CD4-positive, CD25-positive, alpha-beta regulatory T cell (primary cell): ENCODE measurements around the gene MATCAP1. TPM values are rescaled to one million over a fixed set of nuclear protein-coding genes. Genes with fewer than 3 reads are reported as not detected.
A peak's percentile ranks its signal among the peaks of the same experiment; 100 is the strongest.

ENCODE experiments used
- ATAC-seq, 2 donors: fragments of 150-1000 bp; cut with Tn5 transposase; one replicate each; pipeline ENCODE4 v1.10.0; 2021; ENCODE audit warnings: low read depth in 2 of 2, moderate number of reproducible peaks in 2 of 2, moderate library complexity in 1 of 2
- DNase-seq, 3 donors: peaks; one replicate each; pipeline versions ENCODE4 v3.0.0 to v3.0.0-alpha.2; 2012 to 2022; ENCODE audit warnings: mixed read lengths in 1 of 3
- H3K27ac ChIP-seq: one replicate; pipeline ENCODE4 v1.7.0; 2013; ENCODE audit warnings: mild to moderate bottlenecking, low read length; ENCODE audit not compliant: insufficient read depth, poor library complexity, severe bottlenecking
- H3K27me3 ChIP-seq: one replicate; pipeline ENCODE4 v1.7.0; 2013; ENCODE audit warnings: low read length; ENCODE audit not compliant: control insufficient read depth, insufficient read depth
- H3K36me3 ChIP-seq: one replicate; pipeline ENCODE4 v1.7.0; 2013; ENCODE audit warnings: mild to moderate bottlenecking, low read length, moderate library complexity; ENCODE audit not compliant: control insufficient read depth, insufficient read depth
- H3K4me1 ChIP-seq: 2 replicates; pipeline ENCODE4 v1.7.0; 2013; ENCODE audit warnings: mild to moderate bottlenecking, low read length; ENCODE audit not compliant: insufficient read depth, control insufficient read depth, poor library complexity, severe bottlenecking
- H3K4me3 ChIP-seq: one replicate; pipeline ENCODE4 v1.7.0; 2013; ENCODE audit warnings: low read depth, mild to moderate bottlenecking, low read length, moderate library complexity
- H3K9me3 ChIP-seq, 2 experiments: 1 replicate in 1 of 2; 2 replicates in 1 of 2; pipeline ENCODE4 v1.7.0; 2013; ENCODE audit warnings: low read length in 2 of 2, mild to moderate bottlenecking in 1 of 2, moderate library complexity in 1 of 2; ENCODE audit not compliant: control insufficient read depth in 2 of 2
- H3K27ac Mint-ChIP-seq, 3 donors: one replicate each; pipeline ENCODE4 v1.8.0; 2020 to 2022; ENCODE audit warnings: mild to moderate bottlenecking in 3 of 3, mixed read lengths in 3 of 3, moderate library complexity in 2 of 3
- H3K27me3 Mint-ChIP-seq: one replicate; pipeline ENCODE4 v1.8.0; 2022; ENCODE audit warnings: mild to moderate bottlenecking, mixed read lengths
- H3K36me3 Mint-ChIP-seq: one replicate; pipeline ENCODE4 v1.8.0; 2020; ENCODE audit warnings: mixed read lengths
- H3K4me1 Mint-ChIP-seq, 4 donors: one replicate each; pipeline ENCODE4 v1.8.0; 2020 to 2022; ENCODE audit warnings: mixed read lengths in 4 of 4, mild to moderate bottlenecking in 1 of 4
- H3K4me3 Mint-ChIP-seq, 4 donors: one replicate each; pipeline ENCODE4 v1.8.0; 2020 to 2022; ENCODE audit warnings: mild to moderate bottlenecking in 4 of 4, mixed read lengths in 4 of 4, moderate library complexity in 3 of 4
- H3K9me3 Mint-ChIP-seq, 7 donors: one replicate each; pipeline ENCODE4 v1.8.0; 2020 to 2022; ENCODE audit warnings: mixed read lengths in 7 of 7, mild to moderate bottlenecking in 3 of 7, moderate library complexity in 2 of 7
- polyA plus RNA-seq, 4 donors: library from polyadenylated mRNA; unstranded; fragments of 300-500 nt; fragmentation: Illumina TruSeq; gene quantifications; one replicate each; pipeline ENCODE4 v1.2.3, GENCODE V29; 2021
- total RNA-seq: library from RNA; stranded (reverse); gene quantifications from one replicate; pipeline ENCODE4 v1.2.3, GENCODE V29; 2022

Gene MATCAP1
- total and polyA plus RNA-seq, 5 donors from 2014 or later: 0.80 to 19.6 TPM; not detected in 3

- Mint-ChIP-seq H3K27me3 (peaks cover 10% of the 10 kb centered on the region), H3K27ac (no peak overlapping the region), H3K4me3 (peak overlapping the region in 2 of 4 donors; percentile 27 to 59), H3K4me1 (peaks cover 8 to 23% (median 11%) of the 10 kb centered on the region in 4 donors), H3K9me3 (no peaks in the 10 kb centered on the region), H3K36me3 (no peaks in the 10 kb centered on the region)
- H3K4me1 ChIP-seq: peaks cover 22% of the 10 kb centered on the region
- no peak overlapping the region for H3K4me3 ChIP-seq
- no peak overlapping the region for H3K27ac ChIP-seq
- H3K27me3 ChIP-seq: peaks cover 3% of the 10 kb centered on the region
- no peaks in the 10 kb centered on the region for H3K9me3 ChIP-seq
- ATAC-seq (no peak), DNase-seq (no peak)
- H3K36me3 ChIP-seq: no peaks in the 10 kb centered on the region
Observed at GRCh38 chr16:67186550-67186950, 2.8 kb upstream of the MATCAP1 start.

GRCh38 chr16:67185651-67186134 lies 1.9 kb upstream of the MATCAP1 start:
- ATAC-seq (no peak), DNase-seq (no peak)
- no peaks in the 10 kb centered on the region for H3K36me3 ChIP-seq
- Mint-ChIP-seq H3K27me3 (peaks cover 10% of the 10 kb centered on the region), H3K4me3 (peak overlapping the region in 3 of 4 donors; percentile 88 to 94 (median 92)), H3K4me1 (peaks cover 4 to 17% (median 7%) of the 10 kb centered on the region in 4 donors), H3K27ac (peak overlapping the region in 2 of 3 donors; percentile 82 to 93), H3K36me3 (no peaks in the 10 kb centered on the region), H3K9me3 (no peaks in the 10 kb centered on the region)
- H3K27ac ChIP-seq: no peak overlapping the region
- H3K4me1 ChIP-seq: peaks cover 18% of the 10 kb centered on the region
- H3K9me3 ChIP-seq: no peaks in the 10 kb centered on the region
- no peak overlapping the region for H3K4me3 ChIP-seq
- peaks cover 3% of the 10 kb centered on the region for H3K27me3 ChIP-seq

DNA sequence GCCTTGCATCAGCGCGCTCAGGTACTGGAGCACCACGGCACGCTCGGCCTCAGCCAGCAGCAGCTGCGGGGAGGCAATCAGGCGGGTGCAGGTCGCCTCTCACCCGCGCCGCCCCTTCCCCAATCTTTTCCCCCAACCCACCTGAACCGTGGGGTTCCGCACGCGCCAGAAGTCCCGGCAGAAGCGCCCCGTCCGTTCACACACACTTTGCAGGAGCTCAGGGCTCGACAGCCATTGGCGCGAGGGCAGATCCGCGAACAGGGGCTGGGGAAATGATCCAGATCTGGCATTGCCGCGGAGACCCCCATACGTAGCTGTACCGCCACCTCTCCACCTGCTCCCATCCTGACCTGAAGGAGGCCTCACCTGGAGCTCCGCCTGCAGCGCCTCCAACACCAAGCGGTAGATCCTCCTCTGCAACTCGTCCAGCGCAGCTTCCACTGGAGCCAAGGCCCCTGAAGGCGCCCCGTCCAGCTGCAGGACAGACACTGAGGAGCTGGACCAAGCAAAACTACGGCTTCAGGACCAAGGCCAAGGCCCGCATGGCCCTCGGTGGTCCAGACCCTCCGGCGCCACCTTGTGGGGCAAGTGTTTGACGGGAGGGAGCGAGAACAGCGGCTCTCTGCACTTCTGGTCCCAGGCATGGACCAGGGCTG lies 1.4 kb upstream of the MATCAP1 start:
- no peaks in the 10 kb centered on the region for H3K36me3 ChIP-seq
- H3K9me3 ChIP-seq: no peaks in the 10 kb centered on the region
- Mint-ChIP-seq H3K9me3 (no peaks in the 10 kb centered on the region), H3K4me1 (peaks cover 4 to 17% (median 7%) of the 10 kb centered on the region in 4 donors), H3K4me3 (peak overlapping the region in 3 of 4 donors; percentile 88 to 94 (median 92)), H3K27ac (peak overlapping the region in 2 of 3 donors; percentile 82 to 93), H3K27me3 (peaks cover 10% of the 10 kb centered on the region), H3K36me3 (no peaks in the 10 kb centered on the region)
- no peak overlapping the region for H3K27ac ChIP-seq
- DNase-seq (peak; percentile 71 to 79 (median 74)), ATAC-seq (no peak)
- peaks cover 18% of the 10 kb centered on the region for H3K4me1 ChIP-seq
- H3K27me3 ChIP-seq: peaks cover 3% of the 10 kb centered on the region
- H3K4me3 ChIP-seq: no peak overlapping the region

DNA sequence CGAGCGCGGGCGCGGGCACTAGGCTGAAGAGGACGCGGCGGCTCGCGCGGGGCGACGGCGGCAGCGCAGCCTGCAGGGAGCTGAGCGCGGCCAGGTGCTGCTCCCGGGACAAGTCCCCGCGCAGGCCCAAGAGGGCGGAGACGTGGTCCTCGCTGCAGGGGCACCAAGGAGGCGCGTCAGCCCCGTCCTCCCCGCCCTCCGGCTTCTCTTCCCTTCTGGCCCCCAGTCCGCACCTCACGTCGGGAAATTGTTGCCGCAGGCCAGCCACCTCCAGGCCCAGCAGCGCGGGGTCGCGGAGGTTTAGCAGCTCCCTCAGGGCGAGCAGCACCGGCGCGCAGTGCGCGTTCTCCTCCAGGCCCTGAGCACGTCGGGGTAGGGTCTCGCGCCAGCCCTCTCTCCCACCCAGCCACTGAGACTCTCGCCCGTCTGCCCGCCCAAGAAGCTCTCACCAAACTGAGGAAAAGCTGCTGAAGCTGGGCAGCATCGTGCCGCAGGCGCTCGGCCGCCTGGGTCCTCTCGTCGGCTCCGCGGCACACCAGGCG lies 761 bp upstream of the MATCAP1 start:
- peaks cover 10% of the 10 kb centered on the region for H3K27me3 Mint-ChIP-seq
- peaks cover 18% of the 10 kb centered on the region for H3K4me1 ChIP-seq
- H3K27ac Mint-ChIP-seq: peak overlapping the region in 1 of 3 donors; percentile 74
- H3K4me3 Mint-ChIP-seq: peak overlapping the region in 3 of 4 donors; percentile 88 to 94 (median 92)
- DNase-seq (no peak), ATAC-seq (no peak)
- peaks cover 3% of the 10 kb centered on the region for H3K27me3 ChIP-seq
- peaks cover 4 to 17% (median 7%) of the 10 kb centered on the region in 4 donors for H3K4me1 Mint-ChIP-seq
- peak overlapping the region; percentile 77 for H3K4me3 ChIP-seq
- no peaks in the 10 kb centered on the region for H3K9me3 Mint-ChIP-seq
- no peaks in the 10 kb centered on the region for H3K36me3 ChIP-seq
- H3K9me3 ChIP-seq: no peaks in the 10 kb centered on the region
- peak overlapping the region; percentile 94 for H3K27ac ChIP-seq
- H3K36me3 Mint-ChIP-seq: no peaks in the 10 kb centered on the region

GRCh38 chr16:67183284-67183626 lies 508 bp downstream of the MATCAP1 start:
- DNase-seq (no peak), ATAC-seq (no peak)
- no peak overlapping the region for H3K4me3 Mint-ChIP-seq
- Histone ChIP-seq H3K4me1 (peaks cover 25% of the 10 kb centered on the region), H3K4me3 (peak overlapping the region; percentile 73), H3K27ac (peak overlapping the region; percentile 94), H3K27me3 (peaks cover 3% of the 10 kb centered on the region), H3K36me3 (no peaks in the 10 kb centered on the region), H3K9me3 (no peaks in the 10 kb centered on the region)
- H3K27ac Mint-ChIP-seq: no peak overlapping the region
- H3K9me3 Mint-ChIP-seq: no peaks in the 10 kb centered on the region
- peaks cover 4 to 23% (median 11%) of the 10 kb centered on the region in 4 donors for H3K4me1 Mint-ChIP-seq
- H3K27me3 Mint-ChIP-seq: peaks cover 10% of the 10 kb centered on the region
- H3K36me3 Mint-ChIP-seq: no peaks in the 10 kb centered on the region

DNA sequence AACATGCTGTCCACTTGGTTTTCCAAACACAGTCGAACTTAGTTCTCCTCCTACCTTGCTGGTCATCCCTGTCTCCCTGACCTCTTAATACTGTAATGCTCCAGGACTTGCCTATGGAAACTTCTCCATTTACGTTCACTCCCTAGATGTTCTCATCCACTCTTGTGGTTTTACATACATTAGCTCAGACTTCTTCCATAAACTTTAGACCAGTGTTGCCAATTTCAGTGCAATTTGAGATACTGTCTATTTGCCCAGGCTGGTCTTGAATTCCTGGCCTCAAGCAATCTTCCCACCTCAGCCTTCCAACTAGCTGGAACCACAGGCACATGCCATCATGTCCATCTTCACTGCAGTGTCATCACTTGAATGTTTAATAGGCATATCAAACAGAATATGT lies 1.5 kb downstream of the MATCAP1 start:
- H3K4me1 Mint-ChIP-seq: peaks cover 4 to 23% (median 13%) of the 10 kb centered on the region in 4 donors
- no peak overlapping the region for H3K27ac Mint-ChIP-seq
- H3K4me3 ChIP-seq: no peak overlapping the region
- no peak overlapping the region for H3K27ac ChIP-seq
- no peak for DNase-seq
- no peaks in the 10 kb centered on the region for H3K36me3 Mint-ChIP-seq
- peaks cover 31% of the 10 kb centered on the region for H3K4me1 ChIP-seq
- peaks cover 0 to 1% (median 0%) of the 10 kb centered on the region in 7 donors for H3K9me3 Mint-ChIP-seq
- peaks cover 3% of the 10 kb centered on the region for H3K27me3 ChIP-seq
- H3K9me3 ChIP-seq: no peaks in the 10 kb centered on the region
- ATAC-seq: no peak
- H3K4me3 Mint-ChIP-seq: no peak overlapping the region
- H3K27me3 Mint-ChIP-seq: peaks cover 15% of the 10 kb centered on the region
- no peaks in the 10 kb centered on the region for H3K36me3 ChIP-seq

- no peaks in the 10 kb centered on the region for H3K9me3 ChIP-seq
- ATAC-seq (no peak), DNase-seq (no peak)
- peaks cover 1% of the 10 kb centered on the region for H3K27me3 ChIP-seq
- peaks cover 31% of the 10 kb centered on the region for H3K4me1 ChIP-seq
- H3K4me3 ChIP-seq: no peak overlapping the region
- Mint-ChIP-seq H3K9me3 (peaks cover 0 to 2% (median 0%) of the 10 kb centered on the region in 7 donors), H3K27me3 (peaks cover 19% of the 10 kb centered on the region), H3K4me1 (peaks cover 4 to 23% (median 13%) of the 10 kb centered on the region in 4 donors), H3K36me3 (no peaks in the 10 kb centered on the region), H3K27ac (no peak overlapping the region), H3K4me3 (no peak overlapping the region)
- no peak overlapping the region for H3K27ac ChIP-seq
- no peaks in the 10 kb centered on the region for H3K36me3 ChIP-seq
Observed at GRCh38 chr16:67181346-67181745, 2.4 kb downstream of the MATCAP1 start.
